GM21447 (cell line): Measurements from ENCODE around the gene RASA3.

ENCODE experiments used
- ATAC-seq: cut with Tn5 transposase; IDR thresholded peaks from one replicate; pipeline ENCODE4 v1.9.1; 2021; ENCODE audit not compliant: unreplicated experiment

RASA3 gene

GRCh38 chr13:114010401-114011101 is 121.9 kb downstream of the RASA3 start:
- no peak for ATAC-seq

GRCh38 chr13:114009590-114010400 is 122.6 kb downstream of the RASA3 start:
- ATAC-seq, result no peak

DNA sequence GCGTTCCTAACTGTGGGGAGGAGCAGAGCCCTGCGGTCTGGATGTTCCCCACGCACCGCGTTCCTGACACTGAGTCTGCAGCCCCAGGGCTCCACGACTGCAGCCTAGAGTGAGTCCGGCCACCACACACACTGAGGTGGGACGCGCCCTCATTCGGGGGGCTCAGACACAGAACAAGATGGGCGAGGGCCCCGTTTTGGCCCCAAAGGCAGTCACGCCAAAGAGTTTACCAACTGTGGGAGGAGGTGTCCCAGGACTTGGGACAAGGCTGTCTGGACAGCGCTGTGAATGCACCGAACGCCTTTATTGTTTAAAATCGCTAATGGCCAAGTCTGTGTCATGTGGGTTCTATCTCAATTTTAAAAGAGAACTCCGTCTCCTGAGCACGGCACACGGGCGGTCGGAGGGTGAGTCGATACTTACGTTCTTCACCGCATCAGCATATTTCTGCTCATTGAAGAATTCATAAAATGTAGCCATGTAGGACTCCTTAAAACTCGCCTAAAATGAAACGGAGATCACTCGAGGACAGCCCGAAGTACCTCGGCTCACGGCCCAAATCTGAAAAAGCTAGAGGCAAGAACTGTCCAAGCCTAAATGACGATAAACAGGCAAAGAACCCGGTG is 123.3 kb downstream of the RASA3 start:
- no peak for ATAC-seq

DNA sequence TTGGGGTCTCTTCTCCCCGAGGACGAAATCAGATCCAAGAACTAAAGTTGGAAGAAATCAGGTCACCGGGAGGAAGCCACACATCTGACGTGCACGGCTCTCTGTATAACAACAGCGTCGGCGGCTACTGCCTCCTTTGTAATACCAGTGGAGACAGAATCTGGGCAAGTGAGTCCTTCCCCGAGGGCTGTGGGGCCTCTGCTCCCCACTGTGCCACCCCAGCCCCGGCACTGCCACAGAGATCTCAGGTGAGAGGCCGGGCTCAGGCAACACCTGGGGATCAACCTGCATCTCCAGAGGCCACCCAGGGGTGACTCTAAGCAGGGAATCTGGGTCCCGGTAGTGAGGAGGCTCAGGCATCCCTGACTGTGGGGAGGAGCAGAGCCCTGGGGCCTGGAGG is 124.9 kb downstream of the RASA3 start:
- no peak for ATAC-seq

GRCh38 chr13:114005206-114005724 is 127.2 kb downstream of the RASA3 start:
- no peak for ATAC-seq

DNA sequence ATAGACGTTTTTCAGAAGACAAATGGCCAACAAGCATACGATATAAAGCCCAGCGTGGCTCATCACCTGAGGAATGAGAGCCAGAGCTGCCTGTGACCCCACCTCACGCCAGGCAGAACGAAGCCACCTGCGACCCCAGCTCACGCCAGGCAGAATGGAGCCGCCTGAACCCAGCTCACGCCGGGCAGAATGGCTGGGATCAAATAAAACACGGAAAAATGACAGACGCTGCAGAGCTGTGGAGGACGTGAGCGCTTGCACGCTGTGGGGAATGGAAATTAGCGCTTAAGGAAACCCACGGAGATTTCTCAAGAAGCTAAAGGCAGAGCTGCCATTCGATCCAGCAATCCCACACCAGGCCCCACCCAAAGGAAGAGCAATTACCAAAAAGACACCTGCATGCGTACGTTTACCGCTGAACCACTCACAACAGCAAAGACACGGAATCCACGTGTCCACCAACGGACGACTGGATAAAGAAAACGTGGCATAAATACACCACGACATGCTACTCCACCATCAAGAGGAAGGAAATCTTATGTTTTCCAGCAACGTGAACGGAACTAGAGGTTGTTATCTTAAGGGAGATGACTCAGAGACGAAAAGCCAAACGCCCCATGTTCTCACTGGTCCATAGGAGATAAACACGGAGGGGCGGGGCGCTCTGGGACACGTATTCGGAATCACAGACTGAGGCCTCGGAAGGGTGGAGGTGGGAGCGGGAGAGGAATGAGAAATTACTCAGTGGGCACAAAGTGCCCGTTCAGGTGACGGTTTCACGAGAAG is 127.8 kb downstream of the RASA3 start:
- ATAC-seq, result no peak

DNA sequence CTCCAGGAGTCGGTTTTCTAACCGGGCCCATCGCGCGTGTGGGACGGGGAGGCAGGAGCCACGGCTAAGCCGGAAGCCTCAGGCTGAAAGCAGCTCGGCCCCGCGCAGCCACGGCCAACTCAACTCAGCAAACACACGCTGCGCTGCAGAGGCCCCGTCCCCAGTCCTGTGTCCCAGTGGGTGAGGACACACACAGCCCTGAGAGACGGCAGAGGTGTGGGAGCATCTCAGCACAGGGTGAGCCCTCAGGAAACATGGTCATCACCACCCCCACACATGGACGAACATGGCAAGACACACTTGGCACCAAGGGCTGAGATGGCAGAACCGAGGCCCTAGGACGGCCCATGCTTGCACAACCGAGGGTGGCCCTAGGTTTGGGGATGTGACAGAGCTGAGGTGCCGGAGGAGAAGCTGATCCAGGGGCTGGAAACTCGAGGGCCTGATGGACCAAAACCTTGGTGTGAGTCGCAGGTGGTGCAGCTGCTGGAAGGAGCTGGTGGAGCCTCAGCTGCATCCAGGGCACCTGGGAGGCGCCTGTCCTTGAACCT is 129.6 kb downstream of the RASA3 start:
- no peak for ATAC-seq

DNA sequence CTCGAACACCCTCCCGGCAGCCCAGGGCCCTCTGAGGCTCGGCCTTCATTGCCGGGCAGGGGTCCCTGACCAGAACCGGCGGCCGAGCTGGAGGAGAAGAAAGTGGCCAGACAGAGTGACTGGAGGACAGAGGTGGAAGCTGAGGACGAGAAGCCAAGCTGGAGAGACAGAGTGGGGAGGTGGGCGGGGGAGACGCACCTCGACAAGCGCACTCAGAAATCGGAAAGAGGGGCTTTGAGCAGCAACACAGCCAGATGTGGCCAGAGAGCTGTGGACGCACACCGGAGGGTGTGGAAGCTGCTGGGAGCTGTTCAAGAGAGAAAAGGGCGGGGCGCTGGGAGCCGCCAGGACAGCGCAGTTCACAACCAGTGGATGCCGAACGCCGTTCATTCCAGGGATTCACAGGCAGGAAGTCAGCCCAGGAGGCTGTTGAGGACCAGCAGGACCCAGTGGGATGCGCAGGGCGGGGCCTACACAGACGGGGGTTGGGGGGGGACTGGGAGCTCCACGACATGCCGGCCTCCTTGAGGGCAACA is 130.3 kb downstream of the RASA3 start:
- ATAC-seq, result no peak

GRCh38 chr13:114001331-114002008 is 131.0 kb downstream of the RASA3 start:
- no peak for ATAC-seq

DNA sequence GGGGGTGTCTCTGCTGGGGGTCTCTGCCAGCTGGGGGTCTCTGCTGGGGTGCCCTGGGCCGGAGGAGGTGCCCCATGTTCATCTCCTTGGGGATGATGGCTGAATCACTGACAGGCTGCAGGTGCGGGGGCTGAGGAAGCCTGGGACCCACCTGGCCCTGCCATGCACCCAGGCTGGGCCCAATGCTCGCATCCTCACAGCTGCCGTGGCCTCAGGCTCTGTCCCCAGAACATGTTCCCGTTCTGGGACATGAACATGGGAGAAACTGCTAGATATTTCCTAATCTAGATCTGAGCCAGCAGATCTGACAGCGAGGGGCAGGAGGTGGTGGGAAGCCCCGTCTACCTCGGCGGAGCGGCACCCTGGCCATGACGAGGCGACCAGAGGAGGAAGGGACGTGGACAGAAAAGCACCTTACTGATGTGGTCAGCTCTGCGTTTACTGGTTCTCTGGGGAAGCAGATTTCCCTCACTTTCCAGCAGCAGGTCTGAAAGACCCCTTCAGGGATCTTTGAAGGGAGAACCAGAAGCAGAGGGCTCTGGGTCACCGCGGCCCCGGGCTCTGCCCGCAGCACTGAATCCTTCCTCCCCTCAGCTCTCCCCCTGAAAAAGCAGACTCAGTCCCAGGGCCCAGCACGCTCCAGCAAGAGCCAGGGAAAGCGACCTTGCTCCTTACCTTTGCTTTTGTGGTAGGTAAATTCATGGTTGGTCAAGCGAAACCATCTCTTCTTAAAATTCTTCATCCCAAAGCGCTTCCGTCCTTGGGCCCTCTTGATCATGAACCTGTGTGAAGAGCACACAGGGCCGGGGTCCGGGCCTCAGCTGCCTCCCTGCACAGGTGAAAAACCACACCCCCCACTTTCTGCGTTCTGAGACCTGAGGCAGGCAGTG is 132.0 kb downstream of the RASA3 start:
- ATAC-seq, result no peak

DNA sequence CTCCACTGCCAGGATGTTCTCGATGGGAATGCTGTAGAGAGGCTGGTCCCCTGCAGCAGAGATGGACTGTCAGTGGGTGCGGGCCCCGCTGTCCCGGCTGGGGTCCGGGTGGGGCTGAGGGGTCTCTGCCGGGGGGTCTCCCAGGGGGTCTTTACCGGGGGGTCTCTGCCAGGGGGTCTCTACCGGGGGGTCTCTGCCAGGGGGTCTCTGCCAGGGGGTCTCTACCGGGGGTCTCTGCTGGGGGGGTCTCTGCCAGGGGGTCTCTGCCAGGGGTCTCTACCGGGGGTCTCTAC is 132.9 kb downstream of the RASA3 start:
- ATAC-seq, result no peak

DNA sequence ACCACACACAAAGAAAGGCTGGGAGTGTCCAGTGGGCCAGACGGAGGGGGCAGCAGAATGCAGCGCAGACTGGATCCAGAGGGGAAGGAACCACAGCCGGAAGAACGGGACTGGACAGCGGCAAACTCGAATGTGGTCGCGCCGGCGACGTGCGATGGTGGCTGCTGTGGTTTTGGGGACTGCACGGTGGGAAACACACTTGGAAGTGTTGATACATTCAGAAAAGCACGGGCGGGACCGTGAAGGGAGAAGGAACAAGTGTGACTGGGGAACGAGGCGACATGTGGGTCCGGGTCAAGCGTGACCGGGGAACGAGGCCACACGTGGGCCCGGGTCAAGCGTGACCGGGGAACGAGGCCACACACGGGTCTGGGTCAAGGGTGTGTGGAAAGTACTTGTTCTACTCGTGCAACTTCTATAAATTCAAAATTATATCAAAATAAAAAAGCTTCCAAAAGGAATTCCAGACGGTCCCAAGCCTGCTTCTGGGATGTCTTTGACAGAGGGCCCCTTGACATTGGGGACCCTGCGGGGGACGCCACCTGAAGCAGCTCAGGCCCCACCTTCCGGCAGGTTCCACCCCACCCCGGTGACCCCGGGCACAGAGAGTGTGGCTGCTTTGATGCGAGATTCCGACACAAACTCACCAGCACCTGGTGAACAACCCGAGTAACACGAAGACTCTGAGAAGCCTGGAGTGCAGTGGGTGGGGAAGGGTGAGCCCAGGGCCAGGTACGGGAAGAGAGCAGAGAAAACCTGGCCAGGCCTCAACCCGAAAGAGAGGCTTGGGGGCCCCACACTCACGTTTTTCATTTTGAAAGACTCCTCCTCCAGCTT is 133.4 kb downstream of the RASA3 start:
- no peak for ATAC-seq

DNA sequence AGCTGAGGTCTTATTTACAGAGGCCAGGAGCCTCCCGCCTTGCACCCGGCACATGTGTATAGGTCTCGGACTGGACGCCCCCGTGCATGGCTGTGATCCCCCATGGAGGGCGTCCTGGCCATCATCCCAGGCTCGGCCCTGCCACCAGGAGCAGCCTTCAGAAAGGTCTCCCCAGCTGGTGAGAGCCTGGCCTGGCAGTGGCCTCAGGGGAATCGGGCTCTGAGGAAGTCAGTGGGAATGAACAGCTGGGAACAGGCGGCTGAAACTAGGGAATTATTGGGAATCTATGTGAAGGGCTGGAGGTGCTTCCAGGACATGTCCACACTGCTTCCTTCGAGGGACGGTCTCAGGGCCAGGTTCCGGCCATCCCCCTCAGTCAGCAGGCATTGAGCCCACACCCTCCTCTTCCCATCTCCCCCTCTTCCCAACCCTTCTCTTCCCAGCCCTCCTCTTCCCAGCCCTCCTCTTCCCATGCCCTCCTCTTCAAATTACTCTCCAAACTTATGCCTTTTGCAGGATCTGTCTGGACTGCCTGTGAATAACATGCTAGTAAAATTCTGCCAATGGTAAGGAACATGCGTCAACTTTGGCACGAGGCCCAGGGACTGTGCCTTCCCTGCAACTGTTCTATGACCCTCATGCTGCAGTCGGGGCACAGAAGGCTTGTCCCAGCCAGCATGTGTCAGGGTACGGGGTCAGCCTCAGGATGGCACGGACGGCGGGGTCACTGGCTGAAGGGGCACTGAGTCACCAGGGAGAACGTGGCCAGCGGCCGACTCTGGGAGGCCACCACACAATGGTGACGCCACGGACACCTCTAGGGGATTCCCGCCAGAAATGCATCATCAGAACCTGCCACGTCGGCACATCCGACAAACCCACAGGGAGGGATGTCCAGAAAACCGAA is 134.3 kb downstream of the RASA3 start:
- ATAC-seq, result no peak

GRCh38 chr13:113996912-113997745 is 135.3 kb downstream of the RASA3 start:
- no peak for ATAC-seq

DNA sequence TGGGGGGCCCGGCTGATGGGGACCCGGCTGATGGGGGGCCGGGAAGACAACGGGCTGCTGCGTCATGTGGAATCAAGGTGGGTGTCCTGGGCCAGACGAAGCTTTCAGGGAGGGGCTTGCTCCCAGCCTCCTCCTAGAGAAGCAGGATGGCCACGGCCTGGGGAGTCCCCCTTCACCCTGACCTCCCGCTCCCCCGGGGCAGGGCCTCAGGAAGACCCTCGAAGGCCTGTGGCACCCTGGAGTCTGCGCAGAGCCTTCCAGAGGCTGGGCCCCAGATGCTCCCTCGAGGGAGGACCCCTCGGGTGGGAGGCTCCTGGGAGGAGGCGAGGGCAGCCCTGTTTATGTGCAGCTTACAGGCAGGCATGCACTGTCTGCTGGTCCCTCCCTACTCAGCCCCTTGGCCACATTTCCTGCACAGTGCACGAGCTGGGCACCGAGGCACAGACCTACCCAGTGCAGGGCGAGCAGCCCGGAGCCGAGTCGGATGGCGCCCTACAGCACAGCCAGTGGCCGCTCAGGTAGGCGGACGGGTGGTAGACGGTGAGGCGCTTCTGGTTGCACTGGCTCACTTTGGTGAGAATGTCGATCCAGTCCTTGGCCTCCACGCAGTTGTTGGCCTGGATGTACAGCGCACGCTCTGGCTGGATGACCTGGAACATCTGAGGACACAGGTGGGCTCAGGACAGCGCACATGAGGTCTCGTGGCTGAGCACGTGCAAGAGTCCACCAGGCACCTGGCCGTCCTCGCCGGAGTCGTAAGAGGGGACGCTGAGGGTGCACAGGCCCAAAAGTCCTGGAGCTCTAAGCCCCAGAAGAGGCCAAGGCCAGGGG is 136.1 kb downstream of the RASA3 start:
- ATAC-seq, result no peak
